Activated CD4-positive, alpha-beta T cell treated with anti-CD3 and anti-CD28 coated beads, Interleukin-2, amount 50 U/mL, for 48 hours (primary cell): ENCODE measurements around the gene PLCH1.

Source experiments
- DNase-seq, 2 experiments: peaks; one replicate each; pipeline ENCODE4 v3.0.0-alpha.2; 2020

PLCH1 gene

DNA sequence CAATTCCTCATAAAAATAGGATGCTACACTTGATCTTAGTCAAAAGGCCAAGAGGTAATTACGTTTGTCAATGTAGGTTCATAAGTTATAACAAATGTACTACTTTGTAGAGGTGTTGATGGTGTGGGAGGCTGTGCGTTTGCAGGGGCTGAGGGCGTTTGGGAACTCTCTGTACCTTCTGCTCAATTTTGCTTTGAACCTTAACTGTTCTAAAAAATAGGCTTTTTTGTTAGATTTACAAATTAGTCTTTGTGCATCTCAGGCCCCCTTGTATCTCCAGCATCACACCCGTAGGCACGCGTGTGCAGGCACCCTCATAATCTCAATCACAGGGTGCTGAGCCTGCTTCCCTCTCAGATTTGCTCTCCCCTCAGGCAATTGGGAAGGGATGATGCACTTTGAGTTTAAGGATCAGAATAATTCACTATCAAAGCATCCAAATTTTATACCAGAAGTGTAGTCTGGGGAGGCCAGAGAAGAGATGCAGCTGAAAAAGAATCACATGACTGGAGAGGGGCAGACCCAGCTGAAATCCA lies 415.3 kb downstream of the PLCH1 start:
- DNase-seq = no peak

DNA sequence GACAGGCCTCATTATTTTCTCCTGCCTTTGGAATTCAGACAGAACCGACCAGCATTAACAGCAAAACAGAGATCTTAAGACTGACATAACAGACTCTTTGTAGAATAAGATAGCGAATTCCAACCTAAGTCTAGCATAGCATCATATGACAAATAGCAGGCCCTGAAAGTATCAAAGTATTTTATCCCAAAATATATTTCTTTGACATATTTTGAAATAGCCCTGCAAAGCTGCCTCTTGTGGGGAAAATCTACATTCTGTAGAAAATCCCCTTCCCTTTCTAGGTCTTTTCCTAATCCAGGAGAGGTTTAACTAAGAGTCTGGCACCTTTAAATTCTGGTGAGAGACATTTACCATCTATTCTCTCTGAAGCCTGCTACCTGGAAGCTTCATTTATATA lies 417.0 kb downstream of the PLCH1 start:
- DNase-seq = no peak

DNA sequence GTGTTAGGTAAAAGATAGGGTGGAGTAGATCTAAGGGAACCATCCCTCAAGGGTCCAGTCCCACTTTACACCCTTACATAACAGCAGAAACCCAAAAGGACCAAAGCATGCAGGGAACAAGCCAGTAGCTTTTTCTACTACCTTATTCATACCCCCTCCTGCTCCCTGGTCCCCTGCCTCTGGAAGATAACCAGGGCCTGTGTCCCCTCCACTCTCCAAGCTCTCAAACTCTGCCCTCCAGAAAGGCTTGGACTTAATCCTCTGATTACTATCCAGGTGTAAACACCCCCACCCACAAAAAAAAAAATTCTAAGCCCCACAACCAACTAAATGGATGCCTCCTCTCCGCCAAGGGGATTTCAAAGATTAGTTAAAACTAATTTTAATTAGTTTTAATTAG lies 417.4 kb downstream of the PLCH1 start:
- DNase-seq = no peak

DNA sequence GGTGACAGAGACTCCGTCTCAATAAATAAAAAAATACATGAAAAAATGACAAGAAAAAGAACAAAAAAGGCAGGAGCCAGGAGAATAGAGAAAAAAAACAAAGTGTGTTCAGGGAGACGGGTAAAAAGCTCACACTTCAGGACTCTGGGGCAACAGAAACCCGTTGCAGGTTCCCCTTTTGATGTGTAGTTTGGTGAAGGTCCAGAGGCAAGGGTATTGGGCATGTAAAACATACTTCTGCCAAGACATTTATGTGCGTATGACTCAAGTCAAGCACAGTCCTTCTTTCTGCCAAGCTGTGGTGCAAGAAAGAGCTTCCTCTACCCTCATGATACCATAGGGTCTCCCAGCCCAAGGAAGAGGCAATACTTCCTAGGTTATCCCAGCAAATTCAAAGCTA lies 418.0 kb downstream of the PLCH1 start:
- DNase-seq = no peak

DNA sequence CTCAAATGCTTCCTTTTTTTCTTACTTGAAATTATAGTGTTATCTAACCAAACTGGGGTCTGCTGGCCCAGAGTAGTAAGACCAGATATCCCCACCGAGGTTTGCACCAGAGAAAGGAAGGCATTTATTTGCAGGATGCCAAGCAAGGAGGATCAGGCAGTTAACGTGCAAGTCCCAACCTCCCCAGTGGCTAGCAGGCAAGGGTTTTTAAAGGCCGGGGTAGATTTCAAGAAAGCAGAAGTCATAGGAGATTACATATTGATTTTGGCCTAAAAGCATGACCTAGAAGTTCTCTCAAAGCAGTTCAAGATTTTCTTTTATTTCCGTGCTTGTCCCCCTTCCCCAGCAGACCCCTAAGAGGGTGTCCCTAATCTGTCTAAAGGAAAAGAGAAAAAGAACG lies 418.6 kb downstream of the PLCH1 start:
- DNase-seq = no peak
